Liver (tissue), 3 donors: Measurements from ENCODE around the gene DDX23.

Experiments used
- GABPA ChIP-seq, 2 donors: IDR thresholded peaks in 1 of 2; conservative IDR thresholded peaks in 1 of 2; 2 replicates each; pipeline ENCODE4 v1.6.1; 2016; ENCODE audit warnings: antibody characterized with exemption in 2 of 2, mild to moderate bottlenecking in 1 of 2, moderate library complexity in 1 of 2
- JUND ChIP-seq, 2 donors: IDR thresholded peaks; 2 replicates each; pipeline ENCODE4 v1.6.1; 2016; ENCODE audit warnings: antibody characterized with exemption in 2 of 2
- RAD21 ChIP-seq, 2 donors: IDR thresholded peaks; 2 replicates each; pipeline ENCODE4 v1.6.1; 2016; ENCODE audit warnings: antibody characterized with exemption in 2 of 2, mild to moderate bottlenecking in 2 of 2
- SP1 ChIP-seq: IDR thresholded peaks from 2 replicates; pipeline ENCODE4 v1.6.1; 2018; ENCODE audit warnings: antibody characterized with exemption, mild to moderate bottlenecking
- YY1 ChIP-seq: IDR thresholded peaks from 2 replicates; pipeline ENCODE4 v1.6.1; 2016; ENCODE audit warnings: antibody characterized with exemption, mild to moderate bottlenecking
- TF ChIP-seq, protein P1 (sequence below): fragments of 150-350 bp; IDR thresholded peaks from 2 replicates; pipeline ENCODE4 v1.5.1; 2017; ENCODE audit warnings: improper control_type of control experiment, low read depth, low read length; ENCODE audit not compliant: missing input control
- TF ChIP-seq, protein P2 (sequence below): IDR thresholded peaks from 2 replicates; pipeline ENCODE4 v1.6.1; 2016; ENCODE audit warnings: antibody characterized with exemption
- TF ChIP-seq, protein P3 (sequence below): IDR thresholded peaks from 2 replicates; pipeline ENCODE4 v1.6.1; 2016; ENCODE audit warnings: antibody characterized with exemption
- donor health status: healthy.
- donor health status: healthy.

DNA sequence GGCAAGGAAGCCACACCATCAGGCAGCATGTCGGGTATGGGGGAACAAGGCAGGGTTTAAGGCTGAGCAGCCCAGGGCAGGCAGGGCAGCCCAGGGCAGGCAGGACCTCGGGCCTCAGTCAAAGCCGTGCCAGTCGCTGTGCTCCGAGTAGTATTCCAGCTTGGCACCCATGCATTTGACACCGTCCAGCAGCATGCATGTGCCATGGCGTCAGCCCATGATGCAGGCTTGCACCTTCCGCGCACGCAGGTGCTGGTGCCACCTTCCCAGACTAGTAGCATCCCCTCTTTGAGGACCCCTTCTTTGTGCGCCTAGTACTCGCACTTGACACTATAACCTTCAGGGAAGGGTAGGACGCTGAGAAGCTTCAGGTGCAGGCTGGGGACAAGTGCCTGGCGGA lies 51.5 kb downstream of the DDX23 start:
- TF ChIP-seq, protein P1, sequence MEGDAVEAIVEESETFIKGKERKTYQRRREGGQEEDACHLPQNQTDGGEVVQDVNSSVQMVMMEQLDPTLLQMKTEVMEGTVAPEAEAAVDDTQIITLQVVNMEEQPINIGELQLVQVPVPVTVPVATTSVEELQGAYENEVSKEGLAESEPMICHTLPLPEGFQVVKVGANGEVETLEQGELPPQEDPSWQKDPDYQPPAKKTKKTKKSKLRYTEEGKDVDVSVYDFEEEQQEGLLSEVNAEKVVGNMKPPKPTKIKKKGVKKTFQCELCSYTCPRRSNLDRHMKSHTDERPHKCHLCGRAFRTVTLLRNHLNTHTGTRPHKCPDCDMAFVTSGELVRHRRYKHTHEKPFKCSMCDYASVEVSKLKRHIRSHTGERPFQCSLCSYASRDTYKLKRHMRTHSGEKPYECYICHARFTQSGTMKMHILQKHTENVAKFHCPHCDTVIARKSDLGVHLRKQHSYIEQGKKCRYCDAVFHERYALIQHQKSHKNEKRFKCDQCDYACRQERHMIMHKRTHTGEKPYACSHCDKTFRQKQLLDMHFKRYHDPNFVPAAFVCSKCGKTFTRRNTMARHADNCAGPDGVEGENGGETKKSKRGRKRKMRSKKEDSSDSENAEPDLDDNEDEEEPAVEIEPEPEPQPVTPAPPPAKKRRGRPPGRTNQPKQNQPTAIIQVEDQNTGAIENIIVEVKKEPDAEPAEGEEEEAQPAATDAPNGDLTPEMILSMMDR = no peak
- TF ChIP-seq, protein P2, sequence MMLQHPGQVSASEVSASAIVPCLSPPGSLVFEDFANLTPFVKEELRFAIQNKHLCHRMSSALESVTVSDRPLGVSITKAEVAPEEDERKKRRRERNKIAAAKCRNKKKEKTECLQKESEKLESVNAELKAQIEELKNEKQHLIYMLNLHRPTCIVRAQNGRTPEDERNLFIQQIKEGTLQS = no peak
- TF ChIP-seq YY1 (no peak), JUND (IDR thresholded peaks at IDR 0.05) (no peak), GABPA (IDR thresholded peaks at IDR 0.05 in 1 of 2, conservative IDR thresholded peaks at IDR 0.05 in 1 of 2) (no peak), SP1 (no peak), RAD21 (IDR thresholded peaks at IDR 0.05) (no peak)
- TF ChIP-seq, protein P3, sequence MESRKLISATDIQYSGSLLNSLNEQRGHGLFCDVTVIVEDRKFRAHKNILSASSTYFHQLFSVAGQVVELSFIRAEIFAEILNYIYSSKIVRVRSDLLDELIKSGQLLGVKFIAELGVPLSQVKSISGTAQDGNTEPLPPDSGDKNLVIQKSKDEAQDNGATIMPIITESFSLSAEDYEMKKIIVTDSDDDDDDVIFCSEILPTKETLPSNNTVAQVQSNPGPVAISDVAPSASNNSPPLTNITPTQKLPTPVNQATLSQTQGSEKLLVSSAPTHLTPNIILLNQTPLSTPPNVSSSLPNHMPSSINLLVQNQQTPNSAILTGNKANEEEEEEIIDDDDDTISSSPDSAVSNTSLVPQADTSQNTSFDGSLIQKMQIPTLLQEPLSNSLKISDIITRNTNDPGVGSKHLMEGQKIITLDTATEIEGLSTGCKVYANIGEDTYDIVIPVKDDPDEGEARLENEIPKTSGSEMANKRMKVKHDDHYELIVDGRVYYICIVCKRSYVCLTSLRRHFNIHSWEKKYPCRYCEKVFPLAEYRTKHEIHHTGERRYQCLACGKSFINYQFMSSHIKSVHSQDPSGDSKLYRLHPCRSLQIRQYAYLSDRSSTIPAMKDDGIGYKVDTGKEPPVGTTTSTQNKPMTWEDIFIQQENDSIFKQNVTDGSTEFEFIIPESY = no peak
